CMK (cell line): ENCODE measurements around the gene ADGRL4.
"Not testable (repeated sequence)": the region's sequence is repeated elsewhere in the genome, so short reads cannot be mapped to it uniquely, and the experiment has no call there.

Experiments used
- DNase-seq: peaks from one replicate; pipeline ENCODE4 v3.0.0-alpha.2; 2010; ENCODE audit warnings: low read depth

The ADGRL4 gene

DNA sequence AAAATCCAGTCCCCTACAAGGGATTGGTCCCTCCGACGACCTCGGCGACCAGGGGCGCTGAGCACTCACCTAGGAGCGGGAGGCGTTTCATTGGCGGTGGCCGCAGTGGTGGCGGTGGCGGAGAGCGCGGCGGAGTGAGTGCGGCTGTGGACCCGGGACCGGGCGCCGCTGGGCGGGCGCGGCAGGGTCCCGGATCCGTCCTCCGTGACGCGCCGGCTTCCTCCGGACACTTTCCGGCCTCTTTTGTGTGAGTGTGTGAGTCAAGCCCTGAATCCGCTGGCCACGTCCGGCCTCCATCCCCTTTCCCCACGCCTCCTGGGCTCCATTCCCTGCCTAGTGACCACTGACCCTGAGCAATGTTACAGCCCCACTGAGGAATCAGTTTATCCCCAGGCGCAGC, at the start of gene ADGRL4:
Gene ADGRL4, minus strand, starts transcription at position 167 of the 400 bp plus-strand sequence. Its CDS starts 76 bp downstream, at position 91.
- DNase-seq = no peak

DNA sequence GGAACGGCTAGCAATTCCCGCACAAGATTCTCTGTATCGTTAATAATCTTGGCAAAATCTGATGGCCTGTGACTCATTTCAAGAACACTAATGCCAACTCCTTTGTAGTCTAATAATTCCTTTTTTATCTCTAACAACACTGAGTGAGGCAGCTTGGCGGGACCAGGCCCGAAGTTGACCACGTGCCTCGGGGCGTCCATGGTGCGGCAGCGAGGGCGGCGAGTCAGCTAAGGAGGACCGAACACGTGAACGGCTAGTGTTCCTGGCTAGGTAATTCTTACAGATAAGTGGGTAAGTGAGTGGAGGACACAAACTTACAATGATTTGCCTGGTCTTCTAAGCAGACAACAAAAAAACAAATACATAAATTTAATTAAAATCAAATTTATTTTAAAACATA, 49.3 kb upstream of the ADGRL4 start:
- no peak for DNase-seq

DNA sequence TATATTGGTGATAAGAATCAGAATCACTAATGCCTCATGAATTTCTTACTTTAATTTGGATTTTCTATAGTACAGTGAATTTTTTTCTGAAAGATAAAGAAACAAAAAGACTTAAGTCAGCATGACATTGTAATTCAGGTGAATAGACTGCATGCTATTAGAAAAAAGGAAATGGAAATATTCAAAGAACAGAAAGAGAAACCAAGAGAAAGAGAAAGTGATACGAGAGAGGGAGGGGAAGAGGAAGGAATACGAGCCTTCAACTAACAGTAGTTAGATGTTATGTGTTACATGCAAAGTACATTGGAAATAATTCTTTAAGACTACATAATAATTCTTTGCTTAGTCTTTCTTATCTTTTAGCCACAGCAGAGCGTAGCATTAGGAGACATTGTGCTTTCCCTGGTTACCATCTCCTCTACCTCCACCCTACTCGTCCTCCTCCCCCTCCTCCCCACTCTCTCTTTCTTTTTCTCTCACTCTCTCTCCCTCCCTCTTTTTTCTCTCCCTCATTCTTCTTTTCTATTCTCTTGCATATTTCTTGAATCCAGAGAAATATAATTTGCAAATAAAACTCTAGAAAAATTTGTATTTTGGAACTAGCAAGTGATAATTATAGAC, 46.4 kb upstream of the ADGRL4 start:
- no peak for DNase-seq

DNA sequence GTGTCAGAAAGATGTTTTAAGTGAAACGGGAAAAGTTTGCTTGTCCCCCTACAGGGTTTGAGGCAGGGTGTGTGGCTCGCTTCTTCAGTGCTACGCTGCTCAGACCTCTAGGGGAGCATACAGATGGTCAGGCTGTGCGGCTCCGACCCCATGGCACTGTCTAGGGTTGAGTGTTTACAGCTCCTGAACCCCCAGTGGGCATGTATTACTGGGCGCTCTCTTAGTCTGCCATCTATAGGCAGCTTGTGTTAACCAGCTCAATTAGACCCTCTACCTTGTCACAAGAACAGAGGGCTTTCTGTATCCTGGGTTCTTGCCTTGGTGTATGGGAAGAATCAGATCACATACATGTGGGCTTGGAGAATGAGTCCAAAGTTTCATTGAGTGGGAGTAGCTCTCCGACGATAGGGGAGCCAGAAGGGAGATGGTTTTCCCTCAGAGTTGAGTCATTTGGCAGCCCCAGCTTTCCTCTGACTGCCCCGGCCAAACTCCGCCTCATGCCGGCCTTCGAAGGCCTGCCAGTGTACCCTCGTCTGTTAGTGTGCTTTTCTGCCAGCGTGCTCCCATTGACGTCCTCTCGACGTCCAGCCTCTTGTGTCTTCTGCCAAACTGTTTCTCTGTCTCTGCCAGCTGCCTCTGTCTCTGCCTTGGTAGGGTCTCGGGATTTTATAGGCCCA, 38.6 kb upstream of the ADGRL4 start:
- DNase-seq = no peak

DNA sequence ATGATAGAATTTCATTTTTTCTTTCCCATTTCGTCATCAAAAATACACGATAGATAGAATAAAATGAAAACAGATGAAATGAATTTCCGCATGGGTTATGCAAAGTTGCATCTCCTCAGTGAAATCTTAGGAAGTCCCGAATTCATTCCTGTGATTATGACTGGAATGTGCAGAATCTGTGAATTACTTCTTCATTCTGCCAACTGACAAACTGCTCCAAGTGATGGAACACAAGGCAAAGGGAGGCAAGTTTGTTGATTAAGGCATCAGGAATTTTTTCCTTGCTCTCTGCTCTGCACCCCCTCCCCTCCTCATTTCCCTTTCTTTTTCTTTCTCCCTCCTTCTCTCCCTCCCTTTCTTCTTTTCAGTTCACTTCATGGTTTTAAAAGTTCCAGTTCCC, 37.0 kb upstream of the ADGRL4 start:
- DNase-seq = no peak

DNA sequence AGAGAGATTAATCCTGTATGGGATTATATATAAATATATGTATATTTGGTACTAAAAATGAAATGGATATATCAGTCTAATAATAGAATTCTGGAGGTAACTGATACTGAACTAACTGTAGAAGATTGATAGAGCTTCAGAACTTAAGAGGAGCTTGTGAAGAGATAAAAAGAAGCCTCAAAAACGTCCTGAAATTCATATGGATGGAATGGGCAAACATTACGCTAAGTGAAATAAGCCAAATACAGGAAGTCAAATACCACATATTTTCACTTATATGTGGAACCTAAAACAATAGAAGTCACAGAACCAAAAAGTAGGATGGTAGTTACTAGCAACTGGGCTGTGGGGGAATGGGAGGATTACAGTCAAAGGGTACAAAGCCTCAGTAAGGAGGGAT, 36.0 kb upstream of the ADGRL4 start:
- no peak for DNase-seq

DNA sequence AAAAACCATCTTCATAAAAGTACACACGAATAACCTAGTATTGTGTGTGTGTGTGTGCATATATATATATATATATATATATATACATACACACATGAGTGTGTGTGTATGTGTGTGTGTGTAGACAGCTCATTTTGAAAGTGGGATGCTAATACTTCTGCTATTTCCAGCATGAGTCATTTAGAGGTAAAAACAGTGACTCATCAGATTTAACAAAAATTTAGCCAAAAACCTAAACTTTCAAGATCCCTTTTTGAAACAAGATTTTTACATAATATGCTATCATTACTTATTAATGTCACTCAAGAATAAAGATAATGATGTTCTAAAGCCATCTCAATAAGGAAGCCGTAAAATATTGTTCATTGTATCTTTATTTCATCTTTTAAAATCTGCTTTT, 35.6 kb upstream of the ADGRL4 start:
- no peak for DNase-seq

DNA sequence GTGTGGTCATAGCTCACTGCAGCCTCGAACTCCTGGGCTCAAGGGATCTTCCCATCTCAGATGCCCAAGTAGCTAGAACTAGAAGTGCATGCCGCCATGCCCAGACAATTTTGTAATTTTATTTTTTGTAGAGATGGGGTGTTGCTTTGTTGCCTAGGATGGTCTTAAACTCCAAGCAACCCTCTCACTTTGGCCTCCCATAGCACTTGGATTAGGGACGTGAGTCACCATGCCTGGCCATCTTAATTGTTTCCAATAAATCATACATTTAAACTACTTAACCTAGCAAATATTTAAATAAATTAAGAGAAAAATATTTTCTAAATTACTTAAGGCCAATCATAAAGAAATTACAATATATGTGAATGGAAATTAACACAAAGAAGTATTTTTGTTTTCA, 35.1 kb upstream of the ADGRL4 start:
- DNase-seq = no peak

DNA sequence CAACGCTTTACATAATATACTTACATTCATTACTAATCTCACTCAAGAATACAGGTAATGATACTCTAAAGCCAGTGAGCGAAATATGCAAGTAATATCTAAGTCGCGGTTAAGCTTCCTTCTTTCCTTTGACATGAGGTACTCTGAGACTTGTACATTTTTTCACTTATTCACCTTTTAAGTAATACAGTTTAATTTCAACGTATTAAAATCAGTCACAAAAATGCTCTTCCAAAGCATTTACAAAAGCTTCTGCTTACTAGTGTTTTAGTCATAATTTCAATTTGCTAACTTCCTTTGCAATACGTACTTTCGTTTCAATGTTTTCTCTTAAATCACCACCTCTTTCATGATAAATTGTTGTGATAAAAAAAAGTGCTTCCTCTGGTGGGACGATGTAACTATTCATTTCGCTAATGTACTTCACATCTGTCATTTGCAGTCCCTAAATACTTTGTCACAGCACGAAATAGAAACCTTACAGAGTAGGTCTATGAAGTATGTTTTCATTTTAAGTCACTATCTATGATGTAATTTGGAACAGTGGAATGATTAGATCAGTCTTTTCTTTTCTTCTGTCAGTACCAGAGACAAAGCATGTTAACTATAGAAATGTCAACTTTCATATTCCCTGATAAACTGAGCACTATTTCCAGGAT, 34.0 kb upstream of the ADGRL4 start:
- DNase-seq = no peak

DNA sequence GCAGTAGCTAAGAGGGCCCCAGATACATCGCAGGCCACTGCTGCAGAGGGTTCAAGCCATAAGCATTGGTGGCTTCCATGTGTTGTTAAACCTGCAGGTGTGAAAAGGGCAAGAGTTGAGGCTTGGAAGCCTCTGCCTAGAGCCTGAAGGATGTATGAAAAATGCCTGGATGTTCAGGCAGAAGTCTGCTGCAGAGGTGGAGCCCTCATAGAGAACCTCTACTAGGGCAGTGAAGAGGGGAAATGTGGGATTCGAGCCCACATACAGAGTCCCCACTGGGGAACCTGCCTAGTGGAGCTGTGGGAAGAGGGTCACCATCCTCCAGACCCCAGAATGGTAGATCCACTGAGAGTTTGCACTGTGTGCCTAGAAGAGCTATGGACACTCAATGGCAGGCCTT, 30.6 kb upstream of the ADGRL4 start:
- DNase-seq = no peak

DNA sequence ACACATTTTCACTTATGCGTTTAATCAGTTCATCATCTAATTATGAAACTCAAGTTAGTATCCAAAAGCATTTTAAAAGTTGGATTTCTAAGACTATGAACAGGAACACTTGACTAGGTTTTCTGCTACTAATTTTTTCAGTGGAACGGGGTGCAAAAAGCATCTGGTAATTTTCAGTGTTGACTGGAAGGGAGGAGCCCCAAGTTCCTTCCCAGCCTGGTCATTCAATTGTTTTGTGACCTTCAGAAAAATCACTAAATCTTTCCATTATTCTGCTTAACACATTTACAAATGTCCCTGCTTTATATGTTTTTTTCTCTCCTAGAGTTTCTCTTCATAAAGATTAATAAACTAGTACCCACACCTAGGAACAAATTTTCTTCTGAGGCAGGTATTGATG, 6.0 kb upstream of the ADGRL4 start:
- DNase-seq = no peak

DNA sequence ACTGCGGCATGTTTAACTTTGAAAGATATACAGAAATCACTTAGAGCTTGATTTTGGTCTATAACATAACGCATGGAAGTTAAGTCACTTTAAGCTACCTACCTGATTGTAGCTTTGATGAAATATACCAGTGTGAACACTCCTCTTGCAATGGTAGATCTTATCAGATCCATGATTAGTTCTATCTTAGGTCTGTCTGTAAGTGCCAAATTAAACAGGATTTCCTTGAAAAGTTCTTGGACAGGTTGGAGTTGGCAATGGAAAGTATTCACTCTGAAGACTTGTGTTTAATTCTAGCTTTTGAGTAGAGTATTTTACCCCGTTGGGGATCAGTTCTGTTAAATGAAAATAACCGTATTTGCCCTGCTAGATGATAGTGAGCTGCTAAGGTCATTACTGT, 4.1 kb upstream of the ADGRL4 start:
- no peak for DNase-seq

DNA sequence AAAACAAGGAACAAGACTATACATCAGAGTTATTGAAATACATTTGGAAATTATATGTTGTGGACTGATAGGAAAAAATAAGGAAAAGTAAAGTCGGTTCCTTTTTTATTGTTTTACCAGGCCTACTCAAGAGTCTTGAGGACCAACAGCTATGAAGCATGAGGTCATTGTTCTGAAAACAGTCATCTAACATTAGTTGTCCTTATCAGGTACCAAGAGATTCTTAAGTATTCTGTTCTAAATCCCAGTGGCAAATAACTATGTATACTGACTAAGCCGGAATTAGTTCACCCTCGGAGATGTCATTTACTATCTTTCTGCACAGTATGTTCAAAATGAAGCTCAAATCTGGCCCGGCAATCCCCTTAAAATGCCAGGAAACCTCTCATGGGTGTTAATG, 585 bp downstream of the ADGRL4 start:
- no peak for DNase-seq

DNA sequence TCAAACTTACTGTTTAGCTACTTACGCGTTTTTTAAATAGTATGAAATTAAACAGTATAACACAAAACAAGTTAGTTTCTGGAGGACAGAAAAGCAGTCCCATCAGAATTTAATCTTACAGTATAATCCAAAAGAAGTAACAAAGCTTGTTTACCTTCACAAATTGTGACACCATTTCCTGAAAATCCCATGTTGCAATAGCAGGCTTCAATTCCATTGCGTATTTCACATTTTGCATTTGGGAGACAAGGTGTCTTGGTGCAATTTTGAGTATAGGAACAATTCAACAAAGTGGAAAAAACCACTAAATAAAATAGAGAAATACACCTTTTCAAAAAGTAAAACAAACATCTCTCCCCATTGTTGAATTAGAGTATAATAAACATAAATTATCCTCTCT, 1.6 kb downstream of the ADGRL4 start:
- no peak for DNase-seq

DNA sequence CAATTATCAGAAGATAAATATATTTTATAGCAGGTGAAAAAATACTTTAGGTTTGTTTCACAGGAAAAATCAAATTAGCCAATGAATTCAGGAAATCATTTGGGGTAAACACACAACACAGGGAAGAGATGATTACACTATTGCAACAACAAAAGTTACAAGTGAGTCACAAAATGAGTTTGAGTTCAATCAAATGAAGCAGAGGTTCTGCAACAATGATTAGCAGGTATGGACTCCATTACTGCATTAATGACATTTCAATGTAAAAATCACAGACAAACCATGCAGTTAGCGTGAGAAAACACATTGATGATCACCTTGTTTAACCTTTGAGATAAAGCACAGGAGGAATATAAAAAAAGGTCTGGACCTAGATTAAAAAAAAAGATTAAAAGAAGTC, 9.7 kb downstream of the ADGRL4 start:
- DNase-seq = no peak

DNA sequence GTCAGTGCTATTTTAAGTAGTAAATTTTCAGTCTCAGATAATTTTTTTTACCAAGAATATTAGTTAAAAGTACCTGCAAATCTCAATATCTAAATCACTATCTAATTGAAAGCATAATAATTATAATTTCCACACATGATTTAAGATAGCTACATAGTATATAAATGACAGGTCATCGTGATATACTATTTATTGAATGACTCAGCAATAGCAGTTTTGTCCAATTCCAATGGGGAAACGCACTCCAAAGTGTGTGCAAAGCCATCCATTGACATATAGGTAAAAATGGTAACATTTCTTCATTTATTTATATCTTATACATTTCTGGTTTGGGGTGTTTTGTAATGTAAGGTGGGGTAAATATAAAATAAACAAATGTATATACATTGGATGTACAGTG, 19.5 kb downstream of the ADGRL4 start:
- DNase-seq = no peak

DNA sequence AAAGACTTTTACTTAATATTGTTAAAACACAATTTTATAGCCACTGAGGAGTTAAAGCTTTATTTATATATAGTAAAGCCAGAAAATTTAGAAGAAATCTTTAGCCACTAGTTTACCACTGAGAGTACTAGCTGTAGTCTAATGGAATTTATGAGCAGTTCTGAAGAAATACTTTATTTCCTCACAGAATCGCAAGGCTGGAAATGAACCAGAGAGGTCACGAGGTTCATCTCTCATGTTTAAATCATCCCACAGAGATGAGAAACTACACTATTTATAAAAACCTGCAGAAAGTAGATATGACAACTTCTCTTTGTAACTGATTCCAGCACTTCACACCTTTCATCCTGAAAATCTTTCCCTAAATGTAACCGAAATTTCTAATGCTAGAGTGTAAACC, 26.0 kb downstream of the ADGRL4 start:
- no peak for DNase-seq

DNA sequence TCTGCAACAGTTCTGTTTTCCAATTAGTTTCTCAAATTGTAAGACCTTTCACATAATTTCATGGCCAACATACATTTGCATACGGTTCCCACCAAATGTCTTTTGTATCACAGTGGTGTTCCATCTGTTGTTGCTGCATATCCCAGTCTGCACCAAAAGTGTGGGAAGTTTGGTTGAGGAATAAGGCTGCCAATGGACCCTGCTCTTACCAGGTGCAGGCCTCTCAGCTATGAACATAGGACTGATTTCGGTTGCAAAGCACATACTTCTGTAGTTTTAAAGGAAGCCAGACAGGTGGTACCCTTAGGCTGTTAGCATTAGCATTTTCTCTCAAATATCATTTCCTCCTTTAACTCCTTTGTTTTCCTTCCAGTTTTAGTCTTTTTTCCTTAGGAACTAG, 33.8 kb downstream of the ADGRL4 start:
- DNase-seq = no peak

DNA sequence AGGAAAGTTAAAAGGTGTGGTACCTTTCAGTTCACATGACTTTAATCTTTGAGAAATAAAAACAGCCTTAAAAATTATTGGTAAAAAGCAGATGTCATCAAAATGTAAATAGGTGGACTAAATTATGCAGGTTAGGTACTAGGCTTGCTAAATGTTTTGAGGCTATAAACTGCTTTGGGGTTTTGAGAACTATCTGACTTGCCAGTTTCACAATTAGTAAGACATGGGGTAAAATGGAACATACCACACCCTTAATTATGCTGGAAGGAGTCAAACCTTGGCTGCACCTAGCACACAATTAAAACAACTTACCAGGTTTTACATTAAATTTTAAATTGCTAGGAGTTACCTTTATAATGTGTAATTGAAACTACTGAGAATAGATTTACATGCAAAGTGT, 39.4 kb downstream of the ADGRL4 start:
- DNase-seq = not testable (repeated sequence)

DNA sequence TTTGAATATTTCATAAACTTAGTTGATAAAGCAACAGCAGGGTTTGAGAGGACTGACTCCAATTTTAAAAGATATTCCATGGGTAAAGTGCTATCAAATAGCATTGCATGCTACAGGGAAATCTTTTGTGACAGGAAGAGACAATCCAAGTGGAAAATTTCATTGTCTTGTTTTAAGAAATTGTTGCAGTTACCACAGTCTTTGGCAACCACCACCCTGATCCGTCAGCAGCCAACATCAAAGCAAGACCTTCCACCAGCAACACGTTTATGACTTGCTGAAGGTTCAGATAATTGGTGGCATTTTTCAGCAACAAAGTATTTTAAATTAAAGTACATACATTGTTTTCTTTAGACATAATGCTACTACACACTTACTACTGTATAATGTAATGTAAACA, 47.8 kb downstream of the ADGRL4 start:
- DNase-seq = no peak

DNA sequence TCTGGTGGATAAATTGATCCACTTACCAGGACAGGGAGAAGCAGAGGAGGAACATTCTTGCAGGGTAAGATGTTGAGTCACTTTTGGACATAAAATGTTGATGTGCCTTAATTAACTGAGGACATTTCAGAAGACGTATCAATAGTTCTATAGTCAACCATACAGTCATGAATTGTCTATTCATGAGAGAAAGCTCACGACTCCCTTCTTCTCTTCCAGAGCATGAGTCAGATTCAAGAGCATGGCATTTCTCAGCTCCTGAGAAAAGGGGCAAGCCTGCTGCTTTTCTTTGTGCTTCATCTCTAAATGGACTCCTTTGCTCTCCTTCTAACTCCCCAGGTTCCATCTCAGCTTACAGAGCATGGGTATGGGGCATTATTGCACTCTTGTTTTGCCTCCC, 55.7 kb downstream of the ADGRL4 start:
- no peak for DNase-seq

DNA sequence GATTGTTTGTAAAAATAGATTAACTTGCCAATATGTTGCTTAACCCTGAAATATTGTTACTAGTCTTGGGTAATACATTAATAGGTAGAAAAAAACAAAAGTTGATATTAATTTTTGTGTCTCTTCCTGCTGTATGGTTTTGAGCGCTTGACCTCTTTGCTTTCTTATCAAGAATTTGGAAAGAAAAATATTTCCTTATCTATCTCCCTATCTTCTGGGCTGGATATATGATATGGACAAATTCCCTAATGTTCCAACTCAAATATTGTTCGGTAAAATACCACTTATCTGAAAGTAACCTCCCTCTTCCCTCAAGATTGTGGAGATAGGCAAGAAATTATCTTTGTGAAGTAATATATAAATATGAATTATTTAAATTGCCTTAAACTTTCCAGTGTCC, 57.3 kb downstream of the ADGRL4 start:
- DNase-seq = no peak

DNA sequence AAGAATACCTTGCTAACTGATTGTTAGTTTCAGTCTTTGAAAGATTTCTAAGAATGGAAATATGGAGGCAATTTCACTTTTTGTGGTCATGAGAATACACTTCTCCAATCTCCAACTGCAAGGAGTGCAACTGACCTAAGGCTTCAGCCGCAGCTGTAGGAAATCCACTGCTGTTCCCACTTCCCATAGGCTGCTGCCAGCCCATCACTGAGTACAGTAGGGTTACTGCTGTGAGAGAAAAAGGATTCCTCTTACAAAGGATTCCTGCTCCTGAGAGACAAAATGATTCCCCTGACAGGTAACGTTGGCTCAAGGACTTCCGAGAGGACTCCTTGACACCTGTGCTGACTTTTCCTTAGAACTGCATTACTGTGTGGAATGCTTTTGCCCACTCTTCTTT, 87.4 kb downstream of the ADGRL4 start:
- no peak for DNase-seq

DNA sequence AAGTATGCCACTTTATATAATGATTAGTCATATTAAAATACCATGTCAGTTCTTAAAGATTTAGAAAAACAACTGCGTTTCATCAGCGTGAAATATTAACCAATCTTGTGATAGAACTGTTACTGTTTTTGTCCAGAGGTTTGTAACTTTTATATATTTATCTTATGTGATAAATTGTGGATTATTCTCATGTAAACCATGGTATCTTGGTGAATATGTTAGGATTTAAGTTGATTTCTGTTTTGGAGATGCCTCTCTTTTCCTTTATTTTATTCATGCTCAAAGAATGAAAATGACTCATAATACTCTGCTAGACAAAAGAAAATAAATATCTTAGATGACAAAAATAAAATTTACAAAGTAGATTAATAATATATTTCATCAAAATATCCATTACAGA, 88.4 kb downstream of the ADGRL4 start:
- DNase-seq = no peak
